Measurements from ENCODE around the gene SOX18.

Gene SOX18

GRCh38 chr20:64051561-64052325 is 2.3 kb upstream of the SOX18 start:
- DNase-seq: peak; percentile 52

- DNase-seq: no peak
These were observed 1.6 kb upstream of the SOX18 start for GRCh38 chr20:64051033-64051452.

- peak; percentile 32 for DNase-seq
These were observed 1.0 kb upstream of the SOX18 start for GRCh38 chr20:64050261-64051032.

- no peak for DNase-seq
These were observed 430 bp upstream of the SOX18 start for GRCh38 chr20:64049878-64050260.

GRCh38 chr20:64048402-64049044 is 916 bp downstream of the SOX18 start:
- peak; percentile 36 for DNase-seq

GRCh38 chr20:64047968-64048401 is 1.5 kb downstream of the SOX18 start:
- no peak for DNase-seq

- DNase-seq: no peak
These were observed 2.4 kb downstream of the SOX18 start for GRCh38 chr20:64047046-64047389.

- peak; percentile 38 for DNase-seq
These were observed 4.0 kb downstream of the SOX18 start for GRCh38 chr20:64045346-64046011.

GRCh38 chr20:64044484-64045247 is 4.8 kb downstream of the SOX18 start:
- peak; percentile 41 for DNase-seq

GRCh38 chr20:64043768-64044167 is 5.7 kb downstream of the SOX18 start:
- no peak for DNase-seq

GRCh38 chr20:64042054-64042781 is 7.2 kb downstream of the SOX18 start:
- no peak for DNase-seq

GRCh38 chr20:64041781-64042053 is 7.7 kb downstream of the SOX18 start:
- no peak for DNase-seq

GRCh38 chr20:64041040-64041780 is 8.2 kb downstream of the SOX18 start:
- DNase-seq: peak; percentile 23

GRCh38 chr20:64040231-64041039 is 9.0 kb downstream of the SOX18 start:
- peak; percentile 29 for DNase-seq

- DNase-seq: peak; percentile 9
These were observed 9.9 kb downstream of the SOX18 start for GRCh38 chr20:64039293-64040160.

GRCh38 chr20:64038565-64039292 is 10.7 kb downstream of the SOX18 start:
- DNase-seq: peak; percentile 77

- peak; percentile 41 for DNase-seq
These were observed 11.2 kb downstream of the SOX18 start for GRCh38 chr20:64038224-64038564.

GRCh38 chr20:64037498-64038213 is 11.8 kb downstream of the SOX18 start:
- peak; percentile 37 for DNase-seq

All from left hindlimb (tissue), 1 donor.